Measurements from ENCODE around the gene CYBC1. TPM values are rescaled to one million over a fixed set of nuclear protein-coding genes. Genes with fewer than 3 reads are reported as not detected.

CYBC1 gene
- total RNA-seq, 2 experiments from 2014 or later: 60.2 to 62.4 TPM

DNA sequence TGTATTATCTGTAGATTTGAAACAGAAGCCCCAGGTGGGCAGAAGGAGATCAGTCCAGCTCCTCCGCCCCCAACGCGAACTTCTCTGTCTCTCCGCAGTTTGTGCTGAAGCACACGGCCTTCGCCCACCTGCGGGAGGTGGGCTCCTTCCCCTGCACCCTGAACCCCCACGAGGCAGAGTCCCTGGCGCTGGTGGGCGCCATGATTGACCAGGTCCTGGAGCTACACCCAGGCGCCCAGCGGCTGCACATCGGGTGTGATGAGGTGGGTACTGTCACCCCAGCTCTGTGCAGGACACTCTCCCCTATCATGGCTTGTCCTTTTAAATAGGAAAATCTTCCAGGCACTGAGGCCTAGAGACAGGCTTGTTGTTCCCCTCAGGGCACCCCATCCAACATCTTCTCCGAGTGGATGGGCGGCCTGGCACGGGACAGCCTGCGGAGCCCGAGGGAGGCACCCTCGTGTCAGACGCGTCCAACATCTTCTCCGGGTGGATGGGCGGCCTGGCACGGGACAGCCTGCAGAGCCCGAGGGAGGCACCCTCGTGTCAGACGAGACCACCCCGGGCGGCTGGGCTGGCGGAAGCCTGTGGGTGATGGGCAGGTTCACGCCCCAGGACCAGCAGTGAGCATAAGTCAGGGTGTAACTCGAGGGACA is 16.9 kb downstream of the CYBC1 start:
- Histone ChIP-seq H3K4me1 (ENCODE audit: insufficient read depth, low read length) (peaks cover 30% of the 10 kb centered on the region), H3K36me3 (ENCODE audit: insufficient read depth, low read length) (peaks cover 18% of the 10 kb centered on the region), H3K4me3 (ENCODE audit: low read length) (no peak overlapping the region), H3K27ac (ENCODE audit: low read depth in 1 of 2, low read length in 2 of 2) (no peak overlapping the region), H3K9me3 (ENCODE audit: control insufficient read depth in 1 of 2, insufficient read depth in 1 of 2, low read length in 2 of 2) (no peaks in the 10 kb centered on the region), H3K27me3 (ENCODE audit: control insufficient read depth in 1 of 2, insufficient read depth in 2 of 2, low read length in 2 of 2) (no peaks in the 10 kb centered on the region)
- no peak for ATAC-seq (ENCODE audit: poor library complexity)
- Mint-ChIP-seq H3K4me1 (ENCODE audit: low read depth) (peaks cover 20% of the 10 kb centered on the region), H3K27me3 (no peaks in the 10 kb centered on the region), H3K9me3 (no peaks in the 10 kb centered on the region), H3K4me3 (no peak overlapping the region), H3K36me3 (ENCODE audit: low read depth) (peaks cover 18% of the 10 kb centered on the region), H3K27ac (no peak overlapping the region)
- ChIA-PET POLR2A (interaction anchor here (0.8 to 1.6 kb wide), 2 partner anchors 14 to 16 kb away, joined by 3 to 4 read pairs; no protein-coding TSS in a partner anchor), CTCF (no interaction called here)
- intact Hi-C loops (cut with DNase I, micrococcal nuclease): no loop called here
- TF ChIP-seq CTCF (IDR thresholded peaks at IDR 0.05): no peak
- peak in 1 of 14 experiments; percentile 28 for DNase-seq

DNA sequence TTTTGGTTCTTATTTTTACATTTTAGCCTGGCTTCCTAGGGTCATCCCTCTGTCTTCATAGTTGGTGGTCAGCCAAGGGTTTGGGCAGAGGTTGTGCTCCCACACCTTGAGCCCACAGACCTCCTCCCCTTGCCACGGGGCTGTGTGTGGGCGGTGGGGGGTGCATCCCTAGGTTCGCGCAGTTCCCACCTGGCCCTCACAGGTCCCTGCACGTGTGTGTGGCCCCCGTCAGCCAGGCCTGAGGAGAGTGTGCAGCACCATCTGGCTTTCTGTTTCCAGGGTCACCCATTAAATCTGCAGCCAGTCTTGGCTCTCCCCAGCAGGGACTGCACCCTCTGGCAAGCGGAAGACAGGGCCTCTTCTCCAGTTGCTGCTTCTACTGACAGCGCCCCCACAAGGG is 18.5 kb downstream of the CYBC1 start:
- no peak overlapping the region for H3K27ac Mint-ChIP-seq
- peaks cover 12% of the 10 kb centered on the region for H3K36me3 Mint-ChIP-seq (ENCODE audit: low read depth)
- no peak overlapping the region for H3K27ac ChIP-seq (ENCODE audit: low read depth in 1 of 2, low read length in 2 of 2)
- no peaks in the 10 kb centered on the region for H3K27me3 Mint-ChIP-seq
- no peak overlapping the region for H3K4me3 Mint-ChIP-seq
- POLR2A ChIA-PET: no interaction called here
- intact Hi-C loops (cut with DNase I, micrococcal nuclease): no loop called here
- no peak for ATAC-seq (ENCODE audit: poor library complexity)
- no peak for TF ChIP-seq CTCF (IDR thresholded peaks at IDR 0.05)
- H3K4me1 Mint-ChIP-seq (ENCODE audit: low read depth): peaks cover 20% of the 10 kb centered on the region
- H3K9me3 ChIP-seq (ENCODE audit: control insufficient read depth in 1 of 2, insufficient read depth in 1 of 2, low read length in 2 of 2): no peaks in the 10 kb centered on the region
- DNase-seq: peak in 1 of 14 experiments; percentile 11
- CTCF ChIA-PET: no interaction called here
- no peaks in the 10 kb centered on the region for H3K9me3 Mint-ChIP-seq
- H3K4me1 ChIP-seq (ENCODE audit: insufficient read depth, low read length): peaks cover 30% of the 10 kb centered on the region
- peaks cover 14% of the 10 kb centered on the region for H3K36me3 ChIP-seq (ENCODE audit: insufficient read depth, low read length)
- H3K4me3 ChIP-seq (ENCODE audit: low read length): no peak overlapping the region
- H3K27me3 ChIP-seq (ENCODE audit: control insufficient read depth in 1 of 2, insufficient read depth in 2 of 2, low read length in 2 of 2): no peaks in the 10 kb centered on the region

GRCh38 chr17:82429824-82430223 is 20.7 kb downstream of the CYBC1 start:
- no peaks in the 10 kb centered on the region for H3K27me3 ChIP-seq (ENCODE audit: control insufficient read depth in 1 of 2, insufficient read depth in 2 of 2, low read length in 2 of 2)
- ChIA-PET POLR2A (no interaction called here), CTCF (no interaction called here)
- Mint-ChIP-seq H3K27me3 (no peaks in the 10 kb centered on the region), H3K4me1 (ENCODE audit: low read depth) (peaks cover 20% of the 10 kb centered on the region), H3K4me3 (no peak overlapping the region), H3K36me3 (ENCODE audit: low read depth) (peaks cover 12% of the 10 kb centered on the region), H3K27ac (peak overlapping the region; percentile 14), H3K9me3 (no peaks in the 10 kb centered on the region)
- no peak for DNase-seq
- peaks cover 28% of the 10 kb centered on the region for H3K4me1 ChIP-seq (ENCODE audit: insufficient read depth, low read length)
- no peak for ATAC-seq (ENCODE audit: poor library complexity)
- no peaks in the 10 kb centered on the region for H3K9me3 ChIP-seq (ENCODE audit: control insufficient read depth in 1 of 2, insufficient read depth in 1 of 2, low read length in 2 of 2)
- intact Hi-C loops (cut with DNase I, micrococcal nuclease): no loop called here
- peaks cover 5% of the 10 kb centered on the region for H3K36me3 ChIP-seq (ENCODE audit: insufficient read depth, low read length)
- H3K27ac ChIP-seq (ENCODE audit: low read depth in 1 of 2, low read length in 2 of 2): no peak overlapping the region
- TF ChIP-seq CTCF (IDR thresholded peaks at IDR 0.05): no peak
- H3K4me3 ChIP-seq (ENCODE audit: low read length): no peak overlapping the region

All from CD4-positive, alpha-beta T cell (primary cell).